ENCODE results near the gene RNF215.

Gene RNF215

GRCh38 chr22:30334646-30335045 is 52.6 kb downstream of the RNF215 start:
- peaks cover 78% of the 10 kb centered on the region for H3K36me3 ChIP-seq (ENCODE audit: control insufficient read depth, low read depth, low read length)
- H3K4me3 ChIP-seq (ENCODE audit: low read length) = no peak overlapping the region
- H3K4me1 ChIP-seq (ENCODE audit: control insufficient read depth, low read depth, low read length) = no peaks in the 10 kb centered on the region
- no peak overlapping the region for H3K27ac ChIP-seq (ENCODE audit: low read length)
- no peaks in the 10 kb centered on the region for H3K9me3 ChIP-seq (ENCODE audit: control insufficient read depth, low read depth, low read length)
- no peaks in the 10 kb centered on the region for H3K27me3 ChIP-seq (ENCODE audit: control insufficient read depth, insufficient read depth, low read length)
- H3K9ac ChIP-seq (ENCODE audit: low read length) = no peak overlapping the region

- H3K9me3 ChIP-seq (ENCODE audit: control insufficient read depth, low read depth, low read length) = no peaks in the 10 kb centered on the region
- H3K27ac ChIP-seq (ENCODE audit: low read length) = no peak overlapping the region
- no peaks in the 10 kb centered on the region for H3K27me3 ChIP-seq (ENCODE audit: control insufficient read depth, insufficient read depth, low read length)
- peaks cover 69% of the 10 kb centered on the region for H3K36me3 ChIP-seq (ENCODE audit: control insufficient read depth, low read depth, low read length)
- H3K4me1 ChIP-seq (ENCODE audit: control insufficient read depth, low read depth, low read length) = no peaks in the 10 kb centered on the region
- H3K4me3 ChIP-seq (ENCODE audit: low read length) = no peak overlapping the region
- H3K9ac ChIP-seq (ENCODE audit: low read length) = no peak overlapping the region
These were observed 53.5 kb downstream of the RNF215 start for GRCh38 chr22:30333707-30334087.

- H3K9ac ChIP-seq (ENCODE audit: low read length) = no peak overlapping the region
- no peaks in the 10 kb centered on the region for H3K9me3 ChIP-seq (ENCODE audit: control insufficient read depth, low read depth, low read length)
- no peaks in the 10 kb centered on the region for H3K27me3 ChIP-seq (ENCODE audit: control insufficient read depth, insufficient read depth, low read length)
- H3K4me3 ChIP-seq (ENCODE audit: low read length) = no peak overlapping the region
- no peaks in the 10 kb centered on the region for H3K4me1 ChIP-seq (ENCODE audit: control insufficient read depth, low read depth, low read length)
- H3K27ac ChIP-seq (ENCODE audit: low read length) = no peak overlapping the region
- H3K36me3 ChIP-seq (ENCODE audit: control insufficient read depth, low read depth, low read length) = peaks cover 64% of the 10 kb centered on the region
These were observed 54.1 kb downstream of the RNF215 start for GRCh38 chr22:30332994-30333706.

- Histone ChIP-seq H3K27me3 (ENCODE audit: control insufficient read depth, insufficient read depth, low read length) (no peaks in the 10 kb centered on the region), H3K36me3 (ENCODE audit: control insufficient read depth, low read depth, low read length) (peaks cover 59% of the 10 kb centered on the region), H3K4me1 (ENCODE audit: control insufficient read depth, low read depth, low read length) (peaks cover 5% of the 10 kb centered on the region), H3K9me3 (ENCODE audit: control insufficient read depth, low read depth, low read length) (no peaks in the 10 kb centered on the region), H3K4me3 (ENCODE audit: low read length) (no peak overlapping the region), H3K27ac (ENCODE audit: low read length) (no peak overlapping the region), H3K9ac (ENCODE audit: low read length) (no peak overlapping the region)
These were observed 54.7 kb downstream of the RNF215 start for GRCh38 chr22:30332551-30332950.
